GM12878 (cell line): ENCODE measurements around the gene TMEM239. TPM values are rescaled to one million over a fixed set of nuclear protein-coding genes. Genes with fewer than 3 reads are reported as not detected.

Experiments
- ATAC-seq: fragments of 200-7000 bp; cut with Tn5 transposase; 3 replicates; pipeline ENCODE4 v1.9.1; 2020; ENCODE audit warnings: mild to moderate bottlenecking, moderate library complexity
- BruUV-seq: library from RNA; stranded (reverse); fragments of 400-500 nt; replicated peaks from 2 replicates; lab custom pipeline; 2021; lab: Mats Ljungman, UMichigan
- CTCF ChIA-PET: fragments of 300-600 bp; sonication (Branson Sonifier 250); formaldehyde crosslinking; extraction: SDS; loops from one replicate; lab custom pipeline; 2021; ENCODE audit warnings: inconsistent platforms; lab: Yijun Ruan, JAX
- POLR2A ChIA-PET: fragments of 350-600 bp; formaldehyde crosslinking; extraction: SDS; loops from one replicate; lab custom pipeline; 2021; ENCODE audit warnings: inconsistent platforms; lab: Charles Lee
- RAD21 ChIA-PET: fragments of 300-600 bp; sonication (Branson Sonifier 250); formaldehyde crosslinking; loops from one replicate; lab custom pipeline; 2023; ENCODE audit warnings: antibody characterized with exemption; ENCODE audit not compliant: unreplicated experiment; lab: Charles Lee
- SMC1A ChIA-PET: fragments of 300-600 bp; sonication (Branson Sonifier 250); formaldehyde crosslinking; loops from one replicate; lab custom pipeline; 2023; ENCODE audit not compliant: unreplicated experiment, uncharacterized antibody; lab: Charles Lee
- DNase-seq: peaks from one replicate; pipeline ENCODE4 v3.0.0-alpha.2; 2011; ENCODE audit warnings: low read depth, low spot score
- FAIRE-seq: peaks from 3 replicates; lab custom pipeline; 2011; peaks lifted over from hg19 to GRCh38; lab: Jason Lieb, UNC
- H2AFZ ChIP-seq: 2 replicates; pipeline ENCODE4 v1.6.0; 2011; ENCODE audit warnings: low read depth, low read length, control low read depth; ENCODE audit not compliant: control insufficient read depth
- H3K27ac ChIP-seq: 2 replicates; pipeline ENCODE4 v1.5.1; 2011; ENCODE audit warnings: control low read depth; ENCODE audit not compliant: control insufficient read depth, insufficient read depth
- H3K27me3 ChIP-seq, 2 experiments: replicated peaks in 1 of 2; 2 replicates each; pipeline versions ENCODE4 v1.6.0 to v1.6.1; 2011; ENCODE audit warnings: low read length in 1 of 2; ENCODE audit not compliant: control insufficient read depth in 2 of 2, insufficient read depth in 2 of 2
- H3K36me3 ChIP-seq, 2 experiments: 2 replicates each; pipeline ENCODE4 v1.5.1; 2011; ENCODE audit warnings: low read length in 1 of 2; ENCODE audit not compliant: control insufficient read depth in 2 of 2, insufficient read depth in 2 of 2
- H3K4me1 ChIP-seq: 2 replicates; pipeline ENCODE4 v1.6.1; 2011; ENCODE audit warnings: mild to moderate bottlenecking, low read length, moderate library complexity, mixed read lengths; ENCODE audit not compliant: control insufficient read depth, insufficient read depth
- H3K4me2 ChIP-seq: 2 replicates; pipeline ENCODE4 v1.6.0; 2011; ENCODE audit warnings: control low read depth; ENCODE audit not compliant: control insufficient read depth, insufficient read depth
- H3K4me3 ChIP-seq: fragments of 200-600 bp; sonication (generic); 2 replicates; pipeline ENCODE4 v1.5.1; 2016
- H3K79me2 ChIP-seq: 2 replicates; pipeline ENCODE4 v1.6.0; 2011; ENCODE audit warnings: low read length; ENCODE audit not compliant: control insufficient read depth, insufficient read depth
- H3K9ac ChIP-seq: 2 replicates; pipeline ENCODE4 v1.8.0; 2011; ENCODE audit warnings: low read length, control low read depth, mixed read lengths; ENCODE audit not compliant: control insufficient read depth, insufficient read depth
- H3K9me3 ChIP-seq: replicated peaks from 3 replicates; pipeline ENCODE4 v1.5.1; 2011; ENCODE audit warnings: mild to moderate bottlenecking, low read length; ENCODE audit not compliant: control insufficient read depth, insufficient read depth
- H4K20me1 ChIP-seq: 2 replicates; pipeline ENCODE4 v1.6.0; 2011; ENCODE audit not compliant: control insufficient read depth, insufficient read depth
- BACH1 ChIP-seq: fragments of 450-650 bp; IDR thresholded peaks from 2 replicates; pipeline ENCODE4 v1.6.1; 2017; ENCODE audit warnings: mild to moderate bottlenecking, borderline replicate concordance
- CHD2 ChIP-seq: IDR thresholded peaks from 2 replicates; pipeline ENCODE4 v1.6.1; 2011; ENCODE audit warnings: low read depth, low read length, improper control_type of control experiment, borderline replicate concordance
- EED ChIP-seq: sonication (generic); IDR thresholded peaks from 2 replicates; pipeline ENCODE4 v1.6.1; 2016; ENCODE audit warnings: antibody characterized with exemption, low read depth
- EGR1 ChIP-seq, 2 experiments: IDR thresholded peaks; 1 replicate in 1 of 2; 2 replicates in 1 of 2; pipeline ENCODE4 v1.6.1; 2011 to 2012; ENCODE audit warnings: low read depth in 2 of 2, low read length in 2 of 2, borderline replicate concordance in 1 of 2, mild to moderate bottlenecking in 1 of 2, moderate library complexity in 1 of 2
- EP300 ChIP-seq, 2 experiments: fragments of 150-350 bp in 1 of 2; IDR thresholded peaks; 2 replicates each; pipeline ENCODE4 v1.6.1; 2011 to 2012; ENCODE audit warnings: low read depth in 2 of 2, low read length in 2 of 2, borderline replicate concordance in 1 of 2, improper control_type of control experiment in 1 of 2, inconsistent platforms in 1 of 2; ENCODE audit not compliant: control insufficient read depth in 1 of 2
- IKZF1 ChIP-seq: fragments of 450-650 bp; conservative IDR thresholded peaks from 2 replicates; pipeline ENCODE4 v1.6.1; 2017; ENCODE audit warnings: antibody characterized with exemption, mild to moderate bottlenecking
- IKZF2 ChIP-seq, 2 experiments: fragments of 450-650 bp; IDR thresholded peaks; 2 replicates each; pipeline ENCODE4 v1.6.1; 2017; ENCODE audit warnings: mild to moderate bottlenecking in 2 of 2, moderate library complexity in 2 of 2
- JUND ChIP-seq: IDR thresholded peaks from 2 replicates; pipeline ENCODE4 v1.6.1; 2012; ENCODE audit warnings: low read depth, mild to moderate bottlenecking, low read length, improper control_type of control experiment, moderate library complexity
- MTA3 ChIP-seq: IDR thresholded peaks from 2 replicates; pipeline ENCODE4 v1.6.1; 2012; ENCODE audit warnings: low read length, inconsistent platforms, borderline replicate concordance
- NR2C2 ChIP-seq: IDR thresholded peaks from 2 replicates; pipeline ENCODE4 v1.6.1; 2011; ENCODE audit warnings: borderline replicate concordance, low read depth; ENCODE audit not compliant: control insufficient read depth, insufficient read length
- POLR2AphosphoS5 ChIP-seq: IDR thresholded peaks from 2 replicates; pipeline ENCODE4 v1.6.1; 2011; ENCODE audit warnings: mild to moderate bottlenecking, low read length, inconsistent platforms
- RAD21 ChIP-seq: IDR thresholded peaks from 2 replicates; pipeline ENCODE4 v1.6.1; 2011; ENCODE audit warnings: mild to moderate bottlenecking, low read depth, low read length, moderate library complexity; ENCODE audit not compliant: insufficient read depth
- SIX5 ChIP-seq: IDR thresholded peaks from 2 replicates; pipeline ENCODE4 v1.6.1; 2011; ENCODE audit warnings: mild to moderate bottlenecking, low read depth, low read length, moderate library complexity; ENCODE audit not compliant: severe bottlenecking
- TCF12 ChIP-seq: IDR thresholded peaks from 2 replicates; pipeline ENCODE4 v1.6.1; 2011; ENCODE audit warnings: low read depth, mild to moderate bottlenecking, low read length
- ZNF217 ChIP-seq: fragments of 450-650 bp; IDR thresholded peaks from 2 replicates; pipeline ENCODE4 v1.6.1; 2017; ENCODE audit warnings: antibody characterized with exemption, mild to moderate bottlenecking
- ZSCAN29 ChIP-seq: fragments of 450-650 bp; IDR thresholded peaks from 2 replicates; pipeline ENCODE4 v1.6.1; 2017; ENCODE audit warnings: mild to moderate bottlenecking, moderate library complexity
- WGBS: methylation state at CpG from one replicate; pipeline ENCODE4 v1.1.6; 2016; ENCODE audit warnings: low lambda C conversion rate; ENCODE audit not compliant: insufficient replicate concordance, insufficient coverage; ENCODE audit errors: missing lambda C conversion rate; 5-methylcytosine and 5-hydroxymethylcytosine counted together
- in situ Hi-C: fragments of 300-500 bp; cut with MboI; formaldehyde crosslinking; loops from 9 replicates; pipeline ENCODE4 v1.14.3; 2018; ENCODE audit warnings: mixed read lengths
- intact Hi-C: fragments of 100-400 bp; cut with micrococcal nuclease; formaldehyde crosslinking; loops from one replicate; pipeline ENCODE4 v1.14.2; 2022; ENCODE audit not compliant: unreplicated experiment
- polyA plus RNA-seq, 11 experiments: library from polyadenylated mRNA; depleted of rRNA in 4 of 11; unstranded in 6 of 11; stranded (reverse) in 5 of 11; fragments of >200 nt; fragmentation: Nextera tagmentation in 4 of 11; fragmentation: Illumina TruSeq in 1 of 11; extraction: Ambion mirVana in 4 of 11; extraction: Trizol in 1 of 11; gene quantifications; 1 replicate in 1 of 11; 2 replicates in 10 of 11; pipeline versions ENCODE4 v1.2.1 to v1.2.3, GENCODE V29; 2011 to 2016; ENCODE audit warnings: inconsistent platforms in 2 of 11, missing spikeins in 2 of 11, low read depth in 1 of 11
- total RNA-seq, 4 experiments: library from RNA; depleted of rRNA in 3 of 4; stranded (reverse); fragments of >200 nt in 3 of 4; fragmentation: Illumina TruSeq in 1 of 4; extraction: Trizol in 1 of 4; gene quantifications; 2 replicates each; pipeline versions ENCODE4 v1.2.1 to v1.2.3, GENCODE V29; 2013 to 2021
- TF ChIP-seq, protein P1 (sequence below): IDR thresholded peaks from 2 replicates; pipeline ENCODE4 v1.6.1; 2012; ENCODE audit warnings: low read depth, low read length, improper control_type of control experiment

The TMEM239 gene
- total and polyA plus RNA-seq, 10 of the 15 experiments (the other 5 are each of a cell fraction or from before 2014, with no cell fraction given): not detected

DNA sequence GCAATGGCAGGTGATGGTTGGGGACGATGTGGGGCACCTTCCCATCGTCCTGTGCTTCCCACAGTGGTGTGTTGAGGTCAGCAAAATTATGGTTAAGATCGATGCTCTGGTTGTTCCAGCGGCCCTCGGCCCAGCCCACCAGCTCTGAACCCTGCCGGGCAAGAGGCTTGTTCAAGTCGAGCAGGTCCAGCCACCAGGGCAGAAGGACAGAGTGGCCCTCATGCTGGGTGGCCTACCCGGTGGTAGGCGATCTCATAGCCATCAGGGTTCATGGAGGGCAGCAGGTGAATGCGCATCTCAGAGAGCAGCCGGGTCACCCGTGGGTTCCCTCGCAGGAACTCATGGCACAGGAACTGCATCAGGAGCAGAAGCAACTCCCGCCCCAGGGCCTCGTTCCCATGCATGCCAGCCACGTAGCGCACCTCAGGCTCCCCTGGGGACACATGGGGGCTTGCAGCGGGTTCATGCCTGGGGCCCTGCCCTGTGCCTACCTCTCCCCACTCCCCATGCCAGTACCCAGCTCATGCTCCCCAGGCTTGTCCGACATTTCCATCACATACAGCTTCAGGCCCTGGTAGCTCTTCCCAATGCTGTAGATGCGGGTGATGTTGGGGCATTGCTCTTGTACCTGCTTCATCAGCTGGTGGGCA lies 20.0 kb upstream of the TMEM239 start:
- no peak for DNase-seq
- RAD21 ChIA-PET: no interaction called here

DNA sequence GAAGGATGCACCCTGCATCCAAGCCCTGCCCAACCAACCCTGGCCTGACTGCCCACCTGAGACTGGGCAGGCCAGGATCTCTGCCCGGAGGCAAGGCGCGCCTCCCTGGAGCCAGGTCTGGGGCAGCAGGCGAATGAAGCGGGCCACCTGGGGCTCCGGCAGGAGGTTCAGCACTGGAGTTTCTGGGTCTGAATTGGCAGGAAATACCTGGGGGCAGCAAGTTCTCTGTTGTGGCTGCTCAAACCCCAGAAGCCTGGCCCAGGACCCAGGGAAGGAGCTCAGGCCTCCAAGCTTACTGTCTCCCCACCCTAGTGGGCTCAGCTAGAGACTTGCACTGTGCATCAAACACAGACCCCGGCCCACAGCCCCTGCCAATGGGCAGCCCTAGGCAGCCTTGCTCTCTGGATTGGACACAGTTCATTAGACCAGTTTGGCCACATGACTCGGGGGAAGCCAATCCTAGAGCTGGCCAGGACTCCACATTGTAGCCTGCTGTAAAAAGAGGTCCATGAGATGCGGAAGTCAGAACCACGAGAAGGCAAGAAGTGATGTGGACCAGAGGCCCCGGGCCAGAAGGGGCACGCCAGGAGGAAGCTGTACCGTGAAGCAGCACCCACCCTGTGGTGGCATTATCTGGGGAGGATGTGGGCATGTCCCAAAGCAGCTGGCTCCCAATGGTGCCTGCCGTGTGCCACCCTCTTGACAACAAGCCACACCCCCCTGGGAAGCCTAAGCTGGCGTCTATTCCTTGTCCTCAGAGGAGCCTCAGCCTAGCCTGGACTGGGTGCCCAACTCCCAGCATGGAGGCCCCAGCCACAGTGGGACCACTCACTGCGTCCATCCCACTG lies 18.8 kb upstream of the TMEM239 start:
- ChIA-PET POLR2A (no interaction called here), CTCF (no interaction called here), SMC1A (no interaction called here), RAD21 (no interaction called here)
- no peaks in the 10 kb centered on the region for H4K20me1 ChIP-seq
- H3K79me2 ChIP-seq: no peaks in the 10 kb centered on the region
- no peak for FAIRE-seq
- no peak overlapping the region for H3K27ac ChIP-seq
- no peak overlapping the region for H3K9ac ChIP-seq
- DNase-seq: no peak
- intact Hi-C loops: no loop called here
- WGBS: 46% methylated on average over 16 of the region's 16 CpGs
- no peaks in the 10 kb centered on the region for H3K9me3 ChIP-seq
- H3K36me3 ChIP-seq: no peaks in the 10 kb centered on the region
- in situ Hi-C loops: no loop called here
- H3K4me3 ChIP-seq: no peak overlapping the region
- no peaks in the 10 kb centered on the region for H3K4me1 ChIP-seq
- H3K4me2 ChIP-seq: no peak overlapping the region
- H2AFZ ChIP-seq: no peak overlapping the region
- no peak for ATAC-seq
- BruUV-seq: no TSS peak
- H3K27me3 ChIP-seq: peaks cover 12 to 13% of the 10 kb centered on the region in 2 experiments
- TF ChIP-seq ZNF217: no peak
- no peak for TF ChIP-seq BACH1
- no peak for TF ChIP-seq MTA3
- no peak for TF ChIP-seq EP300 (IDR thresholded peaks at IDR 0.05; ENCODE audit: borderline replicate concordance in 1 of 2, control insufficient read depth in 1 of 2, low read depth in 2 of 2, low read length in 2 of 2)
- no peak for TF ChIP-seq CHD2
- no peak for TF ChIP-seq EGR1 (IDR thresholded peaks at IDR 0.05; ENCODE audit: borderline replicate concordance in 1 of 2, low read depth in 2 of 2, low read length in 2 of 2)
- TF ChIP-seq TCF12: no peak
- TF ChIP-seq IKZF1: no peak
- TF ChIP-seq, protein P1, sequence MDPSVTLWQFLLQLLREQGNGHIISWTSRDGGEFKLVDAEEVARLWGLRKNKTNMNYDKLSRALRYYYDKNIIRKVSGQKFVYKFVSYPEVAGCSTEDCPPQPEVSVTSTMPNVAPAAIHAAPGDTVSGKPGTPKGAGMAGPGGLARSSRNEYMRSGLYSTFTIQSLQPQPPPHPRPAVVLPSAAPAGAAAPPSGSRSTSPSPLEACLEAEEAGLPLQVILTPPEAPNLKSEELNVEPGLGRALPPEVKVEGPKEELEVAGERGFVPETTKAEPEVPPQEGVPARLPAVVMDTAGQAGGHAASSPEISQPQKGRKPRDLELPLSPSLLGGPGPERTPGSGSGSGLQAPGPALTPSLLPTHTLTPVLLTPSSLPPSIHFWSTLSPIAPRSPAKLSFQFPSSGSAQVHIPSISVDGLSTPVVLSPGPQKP: no peak
- no peak for TF ChIP-seq RAD21
- no peak for TF ChIP-seq SIX5
- TF ChIP-seq JUND: no peak
- TF ChIP-seq IKZF2 (IDR thresholded peaks at IDR 0.05): no peak
- no peak for TF ChIP-seq ZSCAN29

More for the DNA sequence above, 20.0 kb upstream of the TMEM239 start:
- in situ Hi-C loops (no loop called here), intact Hi-C loops (no loop called here)
- BruUV-seq: no TSS peak
- no peak overlapping the region for H3K9ac ChIP-seq
- no peaks in the 10 kb centered on the region for H4K20me1 ChIP-seq
- WGBS: 62% methylated on average over 20 of the region's 20 CpGs
- no peaks in the 10 kb centered on the region for H3K79me2 ChIP-seq
- FAIRE-seq (no peak), ATAC-seq (no peak)
- no peak overlapping the region for H3K4me2 ChIP-seq
- POLR2A ChIA-PET: no interaction called here
- no peak overlapping the region for H2AFZ ChIP-seq
- no peak overlapping the region for H3K4me3 ChIP-seq
- H3K27ac ChIP-seq: no peak overlapping the region
- TF ChIP-seq NR2C2: no peak
- no peak for TF ChIP-seq EED
- no peak for TF ChIP-seq POLR2AphosphoS5
- TF ChIP-seq, all 136 proteins: peak for 0
- H3K4me1 ChIP-seq: no peaks in the 10 kb centered on the region
- CTCF ChIA-PET: no interaction called here
- H3K36me3 ChIP-seq: no peaks in the 10 kb centered on the region
- peaks cover 6 to 13% of the 10 kb centered on the region in 2 experiments; a peak in 3 of 4 replicates for H3K27me3 ChIP-seq
- H3K9me3 ChIP-seq: no peaks in the 10 kb centered on the region
- SMC1A ChIA-PET: no interaction called here
